ENCODE results near the gene NHSL2.

- no peak for TF ChIP-seq CTCF (IDR thresholded peaks at IDR 0.05)
- TF ChIP-seq POLR2A (IDR thresholded peaks at IDR 0.05) = no peak
- TF ChIP-seq POLR2AphosphoS5 (IDR thresholded peaks at IDR 0.05) = no peak
- no peak for TF ChIP-seq EP300 (IDR thresholded peaks at IDR 0.05; ENCODE audit: low read depth)
Measured at GRCh38 chrX:72114306-72114705, 203.7 kb downstream of the NHSL2 start.
